Activated T-cell treated with anti-CD3 and anti-CD28 coated beads for 24 hours (primary cell): ENCODE data around the gene NHLRC3.
"Not testable (repeated sequence)": the region's sequence is repeated elsewhere in the genome, so short reads cannot be mapped to it uniquely, and the experiment has no call there.

Experiments used
- DNase-seq: peaks from one replicate; pipeline ENCODE4 v3.0.0-alpha.2; 2020; ENCODE audit warnings: low read depth

NHLRC3 gene, protein sequence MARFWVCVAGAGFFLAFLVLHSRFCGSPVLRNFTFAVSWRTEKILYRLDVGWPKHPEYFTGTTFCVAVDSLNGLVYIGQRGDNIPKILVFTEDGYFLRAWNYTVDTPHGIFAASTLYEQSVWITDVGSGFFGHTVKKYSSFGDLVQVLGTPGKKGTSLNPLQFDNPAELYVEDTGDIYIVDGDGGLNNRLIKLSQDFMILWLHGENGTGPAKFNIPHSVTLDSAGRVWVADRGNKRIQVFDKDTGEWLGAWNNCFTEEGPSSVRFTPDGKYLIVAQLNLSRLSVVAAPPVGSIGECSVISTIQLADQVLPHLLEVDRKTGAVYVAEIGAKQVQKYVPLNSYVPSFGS

GRCh38 chr13:39037880-39038568 is at the start of gene NHLRC3, which contains the start of gene PROSER1:
Gene NHLRC3 (plus strand): TSS chr13:39038456. CDS start chr13:39038640, 184 bp downstream.
Gene PROSER1 (minus strand): TSS chr13:39038089. CDS start chr13:39037242, 847 bp downstream.
- peak; percentile 73 for DNase-seq

GRCh38 chr13:38990693-38991092 is 47.6 kb upstream of the NHLRC3 start, which contains the start of gene STOML3:
Gene STOML3 (minus strand): TSS chr13:38990831. CDS start chr13:38990721, 110 bp downstream.
- DNase-seq, result no peak

- no peak for DNase-seq
These were observed 44.9 kb upstream of the NHLRC3 start for GRCh38 chr13:38993381-38993780.

DNA sequence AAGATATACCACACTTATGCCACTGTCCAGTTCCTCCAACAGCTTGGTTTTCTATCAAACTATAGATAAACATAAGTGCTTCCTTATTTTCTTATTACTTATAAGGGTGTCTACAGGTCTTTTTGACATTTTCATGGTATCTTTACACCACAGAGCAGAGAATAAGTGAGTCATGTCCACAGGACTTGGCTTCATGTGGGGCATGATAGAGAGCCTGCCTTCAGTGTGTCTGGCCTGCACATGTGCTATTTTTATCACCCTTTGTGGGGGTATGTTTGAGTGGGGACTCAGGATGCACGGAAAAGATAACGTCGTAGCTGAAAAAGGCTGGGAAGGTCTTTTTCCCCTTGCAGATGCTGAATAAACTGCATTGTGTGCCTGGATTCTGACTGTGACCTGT is 39.5 kb upstream of the NHLRC3 start:
- DNase-seq, result no peak

DNA sequence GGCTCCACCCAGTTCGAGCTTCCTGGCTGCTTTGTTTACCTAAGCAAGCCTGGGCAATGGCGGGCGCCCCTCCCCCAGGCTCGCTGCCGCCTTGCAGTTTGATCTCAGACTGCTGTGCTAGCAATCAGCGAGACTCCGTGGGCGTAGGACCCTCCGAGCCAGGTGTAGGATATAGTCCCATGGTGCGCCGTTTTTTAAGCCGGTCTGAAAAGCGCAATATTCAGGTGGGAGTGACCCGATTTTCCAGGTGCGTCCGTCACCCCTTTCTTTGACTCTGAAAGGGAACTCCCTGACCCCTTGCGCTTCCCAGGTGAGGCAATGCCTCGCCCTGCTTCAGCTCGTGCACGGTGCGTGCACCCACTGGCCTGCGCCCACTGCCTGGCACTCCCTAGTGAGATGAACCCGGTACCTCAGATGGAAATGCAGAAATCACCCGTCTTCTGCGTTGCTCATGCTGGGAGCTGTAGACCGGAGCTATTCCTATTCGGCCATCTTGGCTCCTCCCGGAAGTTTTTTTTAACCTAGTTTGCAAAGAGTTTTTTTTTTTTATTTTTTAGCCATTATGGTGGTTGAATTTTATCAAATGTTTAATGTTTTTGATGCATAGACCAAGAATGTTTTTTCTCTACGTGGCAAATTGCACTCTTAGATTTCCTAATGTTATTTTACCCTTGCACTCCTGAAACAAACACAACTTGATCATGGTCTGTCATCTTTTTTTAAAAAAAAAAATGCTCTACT is 31.7 kb upstream of the NHLRC3 start:
- not testable (repeated sequence) for DNase-seq

DNA sequence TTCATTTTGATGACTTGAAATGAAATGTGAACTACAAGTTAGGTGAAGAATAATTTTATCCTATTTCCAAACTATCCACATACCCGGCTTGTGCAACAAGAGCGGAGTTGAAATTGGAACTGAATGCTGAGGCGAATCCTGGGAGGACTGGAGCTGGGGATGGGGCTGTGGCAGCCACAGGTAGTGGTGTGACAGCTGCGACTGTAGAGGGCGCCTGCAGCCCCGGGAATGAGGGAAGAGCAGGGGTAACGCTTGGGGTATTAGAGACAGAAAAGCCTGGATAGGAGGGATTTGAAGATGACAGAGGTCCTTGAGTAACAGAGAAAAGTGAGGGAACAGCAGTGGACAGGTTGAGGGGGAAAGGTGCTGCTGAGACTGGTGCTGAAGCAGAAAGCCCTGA is 25.6 kb upstream of the NHLRC3 start:
- no peak for DNase-seq

GRCh38 chr13:39013462-39013861 is 24.8 kb upstream of the NHLRC3 start:
- no peak for DNase-seq

GRCh38 chr13:39016087-39016486 is 22.2 kb upstream of the NHLRC3 start:
- DNase-seq, result no peak

DNA sequence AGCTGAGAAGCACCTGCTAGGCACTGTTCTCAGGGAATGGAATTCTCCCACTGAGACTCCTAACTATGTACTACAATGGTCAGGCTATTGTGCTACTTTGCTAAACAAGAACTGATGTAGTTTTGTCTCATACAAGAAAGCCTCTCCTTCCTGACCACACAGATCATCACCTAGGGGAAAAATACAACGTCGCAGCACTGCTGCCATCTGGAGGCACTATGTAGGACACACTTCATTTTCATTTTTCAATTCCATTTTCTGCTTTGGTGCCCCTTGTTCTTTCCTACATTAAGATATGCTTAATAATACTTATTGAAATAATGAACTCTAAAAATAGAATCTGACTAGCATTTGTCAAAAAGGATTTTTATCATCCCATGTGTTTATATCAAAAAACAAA is 21.5 kb upstream of the NHLRC3 start:
- no peak for DNase-seq

DNA sequence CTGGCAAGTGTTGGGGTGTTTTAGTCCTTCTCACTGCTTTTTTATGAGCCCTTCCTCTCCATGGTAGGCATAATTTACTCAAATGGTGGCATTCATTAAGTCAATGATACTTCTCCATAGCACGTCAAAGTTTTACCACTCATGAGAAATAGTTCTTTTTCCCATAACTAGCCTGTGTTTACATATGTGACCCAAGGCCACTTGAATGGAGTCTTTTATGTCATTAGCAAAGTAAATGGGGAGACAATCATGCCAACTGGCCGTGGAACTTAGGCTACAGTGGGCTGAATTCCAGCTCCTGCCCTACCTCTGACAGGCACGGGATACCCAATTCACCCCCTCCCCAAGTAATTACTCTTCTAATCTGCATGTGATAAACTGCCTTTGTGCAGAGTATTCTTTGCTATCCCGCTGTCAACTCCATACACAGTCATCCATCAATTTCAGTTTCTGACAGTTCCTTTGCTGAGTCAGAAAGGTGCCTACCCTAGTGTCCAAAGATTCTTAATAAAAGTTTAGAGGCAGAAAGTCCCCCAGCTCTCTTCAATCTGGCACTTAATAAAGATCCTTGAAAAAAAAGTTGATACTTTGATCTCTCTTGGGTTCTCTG is 17.3 kb upstream of the NHLRC3 start:
- DNase-seq, result no peak

DNA sequence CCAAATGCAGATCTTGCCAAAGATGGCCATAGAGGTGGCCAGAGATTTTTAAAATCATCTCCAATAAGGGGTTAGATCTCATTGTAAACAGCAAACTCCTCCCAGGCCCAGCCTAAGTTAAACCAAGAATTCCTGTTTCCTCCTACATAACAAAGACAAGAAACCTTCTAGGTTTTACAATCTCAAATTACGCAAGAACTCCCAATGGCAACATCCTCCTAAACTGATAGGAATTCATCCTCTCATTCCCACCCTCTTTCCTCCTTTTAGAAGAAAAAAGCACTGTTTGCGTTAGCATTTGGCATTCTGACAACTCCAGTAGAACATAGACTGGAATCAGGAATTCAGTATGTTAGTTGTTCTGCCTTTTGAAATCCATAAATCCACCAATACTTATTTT is 14.9 kb upstream of the NHLRC3 start:
- DNase-seq, result no peak

DNA sequence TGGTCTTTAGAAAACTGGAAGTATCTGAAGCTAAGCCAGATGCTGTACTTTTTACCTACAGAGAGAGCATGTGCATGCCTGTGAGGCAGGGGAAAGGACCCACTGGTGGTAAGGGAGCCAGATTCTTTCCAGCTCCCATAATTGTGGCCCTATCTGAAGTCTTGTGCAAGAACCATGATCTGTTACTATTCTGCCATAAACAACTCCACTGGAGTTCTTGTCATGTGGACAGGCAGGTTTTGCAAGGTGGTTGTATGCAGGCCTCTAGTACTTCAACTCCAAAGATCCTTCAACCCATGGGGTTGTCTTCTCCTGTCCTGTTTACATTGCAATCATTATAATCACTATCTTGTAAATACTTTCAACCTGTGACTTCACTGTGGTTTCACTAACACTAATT is 14.5 kb upstream of the NHLRC3 start:
- DNase-seq, result no peak

DNA sequence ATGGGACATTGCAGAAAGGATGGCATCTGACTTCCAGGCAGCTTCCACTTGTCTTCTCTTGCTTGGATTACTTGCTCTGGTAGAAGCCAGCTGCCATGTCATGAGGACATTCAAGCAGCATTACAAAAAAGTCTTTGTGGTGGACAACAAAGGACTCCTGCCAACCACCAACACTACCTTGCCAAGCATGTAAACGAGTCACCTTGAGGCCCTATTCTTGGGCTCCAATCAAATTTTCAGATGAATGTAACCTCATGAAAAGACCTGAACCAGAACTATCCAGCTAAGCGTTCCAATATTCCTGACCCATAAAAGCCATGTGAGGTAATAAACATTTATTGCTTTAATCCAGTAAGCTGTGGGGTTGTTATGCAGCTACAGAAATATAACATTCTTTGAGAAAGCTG is 12.8 kb upstream of the NHLRC3 start:
- DNase-seq, result no peak

GRCh38 chr13:39032150-39032549 is 6.1 kb upstream of the NHLRC3 start:
- no peak for DNase-seq

DNA sequence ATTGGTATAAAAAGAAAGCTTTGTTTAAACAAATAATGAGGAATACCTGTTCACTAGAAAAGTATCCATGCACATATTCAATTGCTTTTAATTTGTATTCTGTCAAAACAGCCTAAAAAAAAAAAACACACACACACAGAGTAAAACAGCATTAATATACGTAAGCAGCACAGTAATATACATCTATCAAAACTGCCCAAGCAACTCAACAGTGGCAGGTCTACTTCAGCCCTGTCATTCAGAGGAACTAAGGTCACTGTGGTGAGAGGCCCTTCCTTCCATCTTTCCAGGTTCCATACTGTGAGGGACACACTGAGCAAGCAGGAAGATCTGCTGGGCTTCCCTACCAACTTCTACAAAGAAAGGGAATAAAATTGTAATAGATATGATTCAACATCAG is 4.2 kb upstream of the NHLRC3 start:
- DNase-seq, result no peak

GRCh38 chr13:39035204-39035603 is 3.1 kb upstream of the NHLRC3 start:
- no peak for DNase-seq

DNA sequence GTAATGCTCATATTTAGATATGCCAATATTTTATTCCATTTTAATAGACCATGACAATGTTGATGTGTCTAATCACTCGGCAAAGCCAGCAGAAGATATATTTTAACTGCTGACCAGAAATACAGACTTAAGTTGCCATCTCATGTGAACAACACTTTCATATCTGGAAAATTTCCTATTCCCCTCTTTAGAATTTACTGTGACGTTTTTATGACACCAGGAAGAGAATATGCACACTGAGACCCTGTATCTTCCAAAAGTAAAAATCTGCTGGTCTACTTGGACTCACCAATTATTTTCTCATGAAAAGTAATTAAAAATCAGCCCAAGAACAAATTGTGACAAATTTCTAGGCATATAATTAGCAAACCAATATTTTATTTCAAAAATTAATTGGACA is 2.5 kb upstream of the NHLRC3 start:
- DNase-seq, result no peak

GRCh38 chr13:39036212-39036611 is 2.0 kb upstream of the NHLRC3 start:
- DNase-seq, result no peak

DNA sequence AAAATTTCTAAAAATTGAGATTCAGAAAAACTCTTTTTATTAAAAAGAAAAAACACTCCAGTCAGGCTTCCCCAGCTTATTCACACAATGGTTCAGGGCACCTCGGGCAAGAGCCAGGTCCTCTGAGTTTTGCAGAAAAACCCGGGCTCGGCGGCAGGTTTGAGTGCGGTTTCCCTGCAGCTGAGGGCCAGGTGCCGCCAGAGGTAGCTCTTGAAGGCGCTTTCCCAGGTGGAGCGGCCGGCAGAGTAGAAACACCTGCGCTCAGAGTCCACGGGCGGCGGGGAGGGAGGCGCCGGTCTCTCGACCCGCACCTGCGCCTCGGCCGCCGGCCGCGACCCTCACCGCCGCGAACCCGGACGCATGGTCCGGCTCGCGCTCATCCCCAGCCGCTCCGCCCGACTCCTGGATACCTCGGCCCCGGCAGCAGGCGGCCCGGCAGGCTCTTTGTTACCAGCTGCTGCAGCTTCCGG is 811 bp upstream of the NHLRC3 start:
- no peak for DNase-seq

DNA sequence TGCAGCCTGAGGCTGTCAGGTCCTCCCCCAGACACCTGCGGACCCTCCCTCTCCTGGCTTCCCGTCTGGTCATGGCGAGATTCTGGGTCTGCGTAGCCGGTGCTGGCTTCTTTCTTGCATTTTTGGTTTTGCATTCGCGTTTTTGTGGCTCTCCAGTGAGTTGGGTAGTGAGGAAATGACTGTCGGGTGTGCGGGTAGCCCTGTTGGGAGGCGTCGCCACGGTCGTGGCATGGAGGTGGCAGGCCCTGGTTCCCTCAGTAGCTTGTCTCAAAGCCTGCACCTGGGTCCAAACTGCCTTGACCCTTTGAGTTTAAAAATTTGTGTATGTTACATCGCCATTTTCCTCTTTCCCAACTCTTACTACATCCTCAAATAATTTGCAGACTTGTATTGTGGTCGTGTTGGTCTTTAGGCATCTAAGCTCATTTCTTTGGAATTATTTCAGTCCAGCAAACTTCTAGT is 344 bp downstream of the NHLRC3 start:
- DNase-seq, result peak; percentile 37

DNA sequence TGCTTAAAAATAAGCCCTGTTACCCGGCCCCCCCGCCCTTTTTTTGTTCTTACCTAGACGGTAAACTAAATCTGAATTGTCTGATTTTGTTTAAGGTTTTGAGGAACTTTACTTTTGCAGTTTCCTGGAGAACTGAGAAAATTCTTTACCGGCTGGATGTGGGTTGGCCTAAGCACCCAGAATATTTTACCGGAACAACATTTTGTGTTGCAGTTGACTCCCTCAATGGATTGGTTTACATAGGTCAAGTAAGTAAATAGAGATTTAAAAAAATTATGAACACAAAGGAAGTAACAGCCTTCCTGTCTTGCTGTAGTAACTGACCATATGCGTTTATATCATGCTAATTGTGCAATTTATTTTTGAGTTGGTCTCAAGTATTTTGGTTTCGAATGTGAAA is 785 bp downstream of the NHLRC3 start:
- no peak for DNase-seq

- DNase-seq, result no peak
These were observed 1.9 kb downstream of the NHLRC3 start for GRCh38 chr13:39040206-39040605.
